Peyer's patch (tissue), 4 donors: ENCODE measurements around the gene MPL.

Source experiments
- POLR2A ChIP-seq, 2 donors: fragments of 450-650 bp; IDR thresholded peaks; one replicate each; pipeline ENCODE4 v1.5.1; 2017; ENCODE audit warnings: antibody characterized with exemption in 2 of 2, mild to moderate bottlenecking in 2 of 2, moderate library complexity in 2 of 2
- TF ChIP-seq, protein P1 (sequence below), 6 experiments: fragments of 450-650 bp in 4 of 6; fragments of 200-600 bp in 2 of 6; sonication (generic) in 1 of 6; IDR thresholded peaks; one replicate each; pipeline ENCODE4 v1.5.1; 2017 to 2019; ENCODE audit warnings: antibody characterized with exemption in 6 of 6, mild to moderate bottlenecking in 3 of 6, moderate library complexity in 1 of 6

DNA sequence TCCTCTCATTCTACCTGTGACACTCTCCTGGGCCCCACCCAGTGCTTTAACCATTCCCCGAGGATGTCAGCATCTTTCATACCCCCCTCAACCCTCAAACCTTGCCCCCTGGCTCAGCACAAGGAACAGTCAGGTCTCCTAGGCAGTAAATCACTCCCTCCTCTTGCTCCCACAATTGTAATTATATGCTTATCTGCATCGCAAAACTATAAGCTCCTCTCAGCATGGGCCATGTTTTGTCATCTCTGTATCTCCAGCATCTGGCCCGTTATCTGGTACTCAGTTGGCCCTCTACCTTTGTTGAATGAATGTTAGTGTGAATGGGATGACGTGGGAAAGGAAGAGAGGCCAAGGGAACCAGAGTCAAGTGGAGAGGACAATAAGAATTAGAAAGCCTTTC is 32.9 kb downstream of the MPL start:
- TF ChIP-seq, protein P1, sequence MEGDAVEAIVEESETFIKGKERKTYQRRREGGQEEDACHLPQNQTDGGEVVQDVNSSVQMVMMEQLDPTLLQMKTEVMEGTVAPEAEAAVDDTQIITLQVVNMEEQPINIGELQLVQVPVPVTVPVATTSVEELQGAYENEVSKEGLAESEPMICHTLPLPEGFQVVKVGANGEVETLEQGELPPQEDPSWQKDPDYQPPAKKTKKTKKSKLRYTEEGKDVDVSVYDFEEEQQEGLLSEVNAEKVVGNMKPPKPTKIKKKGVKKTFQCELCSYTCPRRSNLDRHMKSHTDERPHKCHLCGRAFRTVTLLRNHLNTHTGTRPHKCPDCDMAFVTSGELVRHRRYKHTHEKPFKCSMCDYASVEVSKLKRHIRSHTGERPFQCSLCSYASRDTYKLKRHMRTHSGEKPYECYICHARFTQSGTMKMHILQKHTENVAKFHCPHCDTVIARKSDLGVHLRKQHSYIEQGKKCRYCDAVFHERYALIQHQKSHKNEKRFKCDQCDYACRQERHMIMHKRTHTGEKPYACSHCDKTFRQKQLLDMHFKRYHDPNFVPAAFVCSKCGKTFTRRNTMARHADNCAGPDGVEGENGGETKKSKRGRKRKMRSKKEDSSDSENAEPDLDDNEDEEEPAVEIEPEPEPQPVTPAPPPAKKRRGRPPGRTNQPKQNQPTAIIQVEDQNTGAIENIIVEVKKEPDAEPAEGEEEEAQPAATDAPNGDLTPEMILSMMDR (IDR thresholded peaks at IDR 0.05): no peak
- TF ChIP-seq POLR2A (IDR thresholded peaks at IDR 0.05): no peak
